HUDEP-2 (cell line): ENCODE measurements around the gene SRGAP2B.
"Not testable (repeated sequence)": the region's sequence is repeated elsewhere in the genome, so short reads cannot be mapped to it uniquely, and the experiment has no call there.

Experiments used
- DNase-seq, 76 experiments: peaks; one replicate each; lab custom pipeline; 2025; ENCODE audit not compliant: unreplicated experiment in 76 of 76; lab: John Stamatoyannopoulos, UW

Gene SRGAP2B

DNA sequence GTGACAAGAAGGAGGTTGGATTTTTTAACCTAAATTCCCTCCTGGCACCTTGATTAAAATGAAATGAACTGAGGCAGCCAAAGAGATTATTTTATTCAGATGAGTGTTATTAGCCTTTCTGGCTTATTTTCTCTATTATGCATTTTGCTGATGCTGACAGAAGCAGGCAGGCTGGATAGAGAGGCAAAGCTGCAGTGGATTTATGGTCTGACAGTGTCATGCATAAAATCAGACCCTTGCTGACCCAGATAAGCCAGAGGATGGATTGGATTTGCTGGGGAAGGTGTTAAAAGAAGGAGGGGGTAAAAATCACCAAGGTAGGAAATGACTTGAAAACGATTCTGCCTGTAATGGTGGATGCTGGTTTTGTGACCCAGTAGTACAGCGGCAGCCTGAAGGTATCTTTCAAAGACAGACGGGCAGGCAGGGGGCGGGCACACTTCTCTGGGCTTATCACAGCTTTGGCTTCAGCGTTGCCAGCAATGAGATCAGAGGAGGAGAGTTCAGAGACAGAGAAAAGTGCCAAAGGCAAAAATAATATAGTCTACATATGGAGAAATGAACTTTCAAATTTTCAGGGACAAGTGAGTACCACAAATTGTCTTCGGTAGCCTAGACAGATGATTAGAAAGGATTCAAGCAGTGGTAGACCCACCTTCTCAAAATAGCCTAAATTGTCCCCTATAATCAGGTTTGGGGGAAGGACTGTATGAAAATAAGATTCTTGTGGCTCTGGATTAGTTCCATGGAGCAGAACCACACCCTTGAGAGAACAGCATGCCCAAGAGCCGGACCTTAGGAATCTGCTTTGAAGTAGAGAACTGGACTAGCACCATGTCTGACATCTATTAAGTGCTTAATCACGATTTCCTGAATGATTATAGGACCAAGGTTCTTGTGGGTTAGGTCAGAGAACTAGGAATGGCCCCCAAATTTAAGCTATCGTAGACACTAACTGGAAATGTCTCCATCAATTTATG lies 133.2 kb downstream of the SRGAP2B start:
- DNase-seq = not testable (repeated sequence)

DNA sequence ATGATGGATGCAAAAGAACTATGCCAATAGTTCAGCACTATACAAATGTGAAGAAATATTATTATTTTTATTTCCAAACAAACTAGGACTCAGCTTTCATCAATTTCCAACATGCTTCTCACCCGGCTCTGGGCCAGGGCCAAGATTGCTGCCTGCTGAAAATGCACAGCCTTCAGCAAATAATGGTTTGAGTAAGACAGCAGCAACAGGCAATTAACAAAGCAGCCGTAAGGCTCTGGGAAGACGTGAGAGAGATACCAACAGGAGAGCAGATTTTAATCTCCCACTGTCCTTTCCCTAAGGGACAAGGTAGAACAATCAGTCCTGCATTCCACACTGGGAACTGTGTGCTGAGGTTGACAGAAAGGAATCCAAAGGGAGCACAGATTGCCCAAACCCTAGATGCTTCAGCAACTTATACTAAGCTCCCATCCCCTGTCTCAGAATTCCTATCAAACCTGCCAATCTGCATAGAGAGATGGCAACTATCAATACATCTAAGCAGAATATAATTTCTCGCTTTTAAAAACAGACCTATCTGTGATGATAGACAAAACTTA lies 134.1 kb downstream of the SRGAP2B start:
- DNase-seq = not testable (repeated sequence)

DNA sequence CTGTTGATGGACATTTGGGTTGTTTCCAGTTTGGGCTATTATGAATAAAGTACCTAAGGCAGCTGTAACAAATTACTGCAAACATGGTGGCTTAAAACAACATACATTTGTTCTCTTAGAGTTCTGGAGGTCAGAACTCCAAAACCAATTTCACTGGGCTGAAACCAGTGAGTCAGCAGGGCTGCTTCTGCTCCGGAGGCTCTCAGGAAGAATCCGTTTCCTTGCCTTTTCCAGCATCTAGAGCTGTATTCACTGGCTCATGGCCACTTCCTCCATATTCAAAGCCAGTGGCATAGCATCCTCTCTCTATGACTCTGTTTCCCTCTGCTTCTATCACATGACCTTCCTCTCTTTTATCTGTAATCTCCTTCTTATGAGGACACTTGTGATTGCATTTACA lies 146.7 kb downstream of the SRGAP2B start:
- not testable (repeated sequence) for DNase-seq

DNA sequence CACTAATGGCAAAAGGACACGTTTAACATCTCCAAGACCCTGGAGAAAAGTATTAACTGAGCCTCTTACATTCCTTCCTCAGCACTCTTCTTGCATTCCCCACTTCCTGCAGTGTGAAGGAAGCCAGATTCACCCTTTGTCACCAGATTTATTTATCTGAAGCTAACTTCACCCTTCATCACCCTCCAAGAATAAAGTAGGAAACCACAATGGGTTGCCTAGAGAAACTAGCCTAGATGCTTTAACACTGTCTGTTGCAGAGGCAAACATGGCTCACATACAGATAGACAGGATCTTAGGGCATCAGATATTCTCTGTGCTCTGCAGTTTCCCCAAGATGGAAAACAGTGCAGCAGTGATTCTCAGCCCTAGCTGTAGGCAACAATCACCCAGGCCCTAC lies 147.6 kb downstream of the SRGAP2B start:
- DNase-seq = not testable (repeated sequence)

DNA sequence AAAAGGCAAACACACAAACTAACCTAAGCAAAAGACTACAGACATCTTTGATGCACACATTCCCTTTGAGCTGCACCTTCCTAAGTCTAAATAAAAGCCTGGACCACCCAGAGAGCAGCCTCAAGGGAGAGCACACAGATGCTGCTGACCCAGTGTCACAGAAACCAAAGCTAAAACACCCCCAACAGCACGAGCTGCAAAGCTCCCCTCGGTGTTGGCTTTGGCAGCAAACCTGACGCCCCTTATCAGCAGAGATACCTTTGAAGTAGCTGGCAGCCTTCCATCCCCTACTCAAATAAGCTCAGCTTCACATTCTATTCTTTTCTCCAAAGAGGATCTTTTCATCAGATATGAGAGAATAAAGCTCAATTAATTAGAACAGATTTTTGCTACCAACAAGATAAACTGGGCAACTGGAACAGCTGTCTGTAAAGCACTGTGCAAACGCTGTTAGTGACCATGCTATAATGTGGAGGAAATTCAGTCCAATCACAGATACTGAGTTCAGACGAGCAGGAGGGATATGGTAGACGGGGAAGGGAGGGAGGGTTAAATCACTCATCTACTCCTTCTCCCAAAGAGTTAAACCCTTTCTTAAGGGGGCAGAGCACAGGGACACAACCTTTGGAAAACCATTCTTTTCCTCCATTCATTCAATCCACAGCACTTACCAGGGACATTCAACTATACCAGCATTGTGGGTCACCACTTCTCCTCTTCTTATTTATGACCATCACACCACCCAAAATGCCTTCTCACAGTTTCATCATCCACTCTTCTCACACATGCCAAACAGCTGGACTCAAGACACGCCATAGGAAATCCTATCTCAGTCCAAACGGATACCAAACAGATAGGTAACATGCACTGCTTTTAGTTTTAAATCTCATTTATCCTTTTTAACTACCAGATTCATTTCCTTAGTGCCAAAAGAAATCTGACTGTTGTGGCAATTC lies 148.3 kb downstream of the SRGAP2B start:
- DNase-seq = not testable (repeated sequence)

DNA sequence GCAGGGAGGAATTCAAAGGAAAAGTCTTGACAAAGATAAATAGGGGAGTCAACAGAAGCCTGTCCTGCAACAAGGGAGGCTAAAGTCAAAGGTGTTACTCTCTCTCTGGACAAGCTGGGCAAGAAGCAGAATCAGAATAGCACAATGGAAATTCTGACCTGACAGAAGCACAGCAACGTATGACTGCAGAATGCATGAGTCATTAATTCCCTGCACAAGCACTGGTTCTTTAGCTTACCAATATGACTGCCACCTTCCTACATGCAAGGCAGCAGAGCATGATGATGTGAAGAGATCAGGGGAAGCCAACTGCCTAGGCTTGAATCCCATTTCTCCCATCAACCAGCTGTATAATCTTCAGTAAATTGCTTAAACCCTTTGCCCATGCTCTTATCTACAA lies 153.4 kb downstream of the SRGAP2B start:
- DNase-seq = not testable (repeated sequence)

DNA sequence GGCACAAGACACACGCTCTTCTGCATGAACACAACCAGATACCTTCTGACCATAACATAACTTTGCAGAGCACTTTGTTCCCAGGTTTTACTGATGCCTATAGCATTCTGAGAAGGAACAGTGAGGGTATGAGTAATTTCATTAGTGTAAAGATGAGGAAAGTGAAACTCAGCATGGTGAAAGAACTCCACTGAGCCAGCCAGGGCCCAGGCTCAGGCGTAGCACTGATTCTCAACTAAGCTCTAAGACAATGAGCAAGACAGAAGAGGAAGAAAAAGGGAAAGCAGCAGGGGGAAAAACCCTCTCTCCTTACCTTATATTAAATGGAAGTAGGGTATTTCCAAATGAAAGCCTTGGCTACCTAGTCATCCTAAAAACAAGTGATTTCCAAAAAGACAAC lies 155.1 kb downstream of the SRGAP2B start:
- DNase-seq = not testable (repeated sequence)

DNA sequence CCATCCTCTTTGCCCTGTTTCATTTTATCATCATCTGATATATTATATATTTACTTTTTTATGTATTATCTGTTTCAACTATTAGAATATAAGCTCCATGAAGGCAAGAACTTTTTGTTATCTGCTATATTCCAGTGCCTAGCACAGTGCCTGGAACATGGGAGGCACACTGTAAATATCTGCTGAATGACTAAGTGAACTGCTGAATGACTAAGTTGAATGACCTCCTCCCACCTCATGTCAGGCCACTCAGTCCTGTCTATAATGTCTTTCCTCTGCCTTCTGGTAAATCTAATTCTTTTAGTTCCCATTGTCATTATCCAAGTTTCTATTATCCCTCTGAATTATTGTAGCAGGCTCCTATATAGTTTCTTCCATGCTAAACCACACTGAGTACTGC lies 156.5 kb downstream of the SRGAP2B start:
- not testable (repeated sequence) for DNase-seq

DNA sequence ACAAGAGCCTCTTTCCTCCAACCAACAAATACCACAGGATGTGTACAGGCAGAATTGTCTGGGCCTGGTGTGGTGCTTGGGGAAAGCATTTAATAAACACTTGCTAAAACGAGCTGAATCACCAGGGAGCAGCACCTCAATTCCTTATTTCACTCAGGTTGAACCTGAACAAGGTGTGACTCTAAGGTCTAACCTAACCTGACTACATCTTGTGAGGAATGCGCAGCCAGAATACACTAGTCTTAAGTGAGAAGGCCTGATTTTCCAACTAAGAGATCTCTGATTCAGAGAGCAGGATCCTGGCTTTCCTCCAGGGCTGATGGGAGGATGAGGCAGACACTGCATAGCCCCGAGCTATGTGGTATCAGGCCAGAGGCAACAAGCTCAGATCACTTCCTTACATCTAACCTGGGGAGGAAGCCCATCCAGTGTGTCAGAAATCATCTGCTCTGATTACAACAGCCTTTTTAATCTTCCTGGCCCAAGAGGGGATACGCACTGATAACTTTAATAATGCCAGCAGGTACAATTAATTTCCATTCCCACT lies 158.9 kb downstream of the SRGAP2B start:
- DNase-seq = not testable (repeated sequence)

DNA sequence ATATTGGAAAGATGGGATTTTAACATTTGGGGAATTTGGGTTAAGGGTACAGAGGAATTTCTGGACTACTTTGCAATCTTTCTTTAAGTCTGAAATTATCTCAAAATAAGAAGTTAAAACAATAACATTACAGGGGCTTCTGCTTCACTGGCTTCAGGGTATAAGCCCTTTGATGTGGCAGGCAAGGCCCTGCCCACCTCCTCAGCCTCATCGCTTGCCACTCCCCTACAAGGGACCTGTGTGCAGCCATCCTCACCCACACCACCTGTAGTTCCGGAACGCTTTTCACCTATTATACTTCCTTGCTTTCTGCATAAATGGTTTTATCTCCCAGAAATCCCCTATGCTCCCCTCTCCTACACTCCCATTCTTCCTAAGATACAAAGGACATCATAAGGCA lies 159.8 kb downstream of the SRGAP2B start:
- DNase-seq = not testable (repeated sequence)

DNA sequence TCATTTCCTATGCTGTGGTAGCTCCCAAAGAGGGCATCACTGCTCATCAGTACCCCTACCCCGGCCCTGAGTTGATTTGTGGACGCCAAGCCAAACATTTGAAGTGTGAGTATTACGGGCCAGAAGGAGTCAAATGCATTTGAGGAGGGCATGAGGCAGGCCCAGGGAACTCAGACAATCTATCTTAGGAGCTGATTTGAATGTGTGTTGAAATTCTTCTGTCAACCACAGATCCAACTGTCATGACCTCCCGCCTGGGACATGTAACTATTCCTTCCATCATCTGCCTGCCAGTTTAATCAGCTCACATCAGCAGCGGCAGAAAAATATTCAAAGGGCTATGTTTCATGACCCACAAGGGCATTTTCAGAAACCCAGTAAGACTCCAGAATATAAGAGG lies 162.1 kb downstream of the SRGAP2B start:
- not testable (repeated sequence) for DNase-seq

DNA sequence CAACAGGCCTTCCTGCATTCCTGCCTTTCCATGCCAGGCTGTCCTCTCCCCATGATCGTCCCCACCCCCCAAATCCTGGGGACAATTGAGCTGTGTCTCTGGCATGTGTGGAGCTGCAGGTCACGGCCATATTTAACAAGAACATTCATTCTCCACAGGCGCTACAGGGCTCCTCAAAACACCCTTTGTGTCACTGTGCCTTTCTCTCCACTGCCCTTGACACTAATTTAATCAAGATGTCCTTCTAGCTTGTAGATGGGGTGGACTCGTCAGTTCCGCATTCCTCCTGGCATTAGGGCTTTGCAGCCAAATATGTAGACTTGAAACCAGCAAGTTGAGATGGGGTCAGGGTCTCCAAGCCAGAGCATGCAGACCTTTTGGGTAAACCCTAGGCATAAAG lies 163.0 kb downstream of the SRGAP2B start:
- DNase-seq = not testable (repeated sequence)

DNA sequence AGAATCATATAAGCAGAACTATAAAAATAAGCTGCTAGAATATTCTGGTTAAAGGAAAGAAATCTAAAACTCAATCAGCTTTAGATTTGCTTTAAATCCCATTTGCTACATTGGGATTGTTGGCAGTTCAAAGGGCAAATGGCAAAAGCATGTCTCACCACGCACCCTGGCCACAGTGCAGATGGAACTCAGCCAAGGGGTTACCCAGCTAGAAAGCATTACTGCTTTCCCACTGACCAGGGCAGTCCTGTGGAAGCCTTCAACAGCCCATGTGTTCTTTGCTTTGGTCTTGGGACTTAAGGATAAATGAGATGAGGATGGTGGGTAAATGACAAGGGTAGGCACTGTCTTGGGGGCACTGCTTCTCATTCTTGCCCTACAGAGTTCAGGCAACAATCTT lies 163.6 kb downstream of the SRGAP2B start:
- DNase-seq = not testable (repeated sequence)

DNA sequence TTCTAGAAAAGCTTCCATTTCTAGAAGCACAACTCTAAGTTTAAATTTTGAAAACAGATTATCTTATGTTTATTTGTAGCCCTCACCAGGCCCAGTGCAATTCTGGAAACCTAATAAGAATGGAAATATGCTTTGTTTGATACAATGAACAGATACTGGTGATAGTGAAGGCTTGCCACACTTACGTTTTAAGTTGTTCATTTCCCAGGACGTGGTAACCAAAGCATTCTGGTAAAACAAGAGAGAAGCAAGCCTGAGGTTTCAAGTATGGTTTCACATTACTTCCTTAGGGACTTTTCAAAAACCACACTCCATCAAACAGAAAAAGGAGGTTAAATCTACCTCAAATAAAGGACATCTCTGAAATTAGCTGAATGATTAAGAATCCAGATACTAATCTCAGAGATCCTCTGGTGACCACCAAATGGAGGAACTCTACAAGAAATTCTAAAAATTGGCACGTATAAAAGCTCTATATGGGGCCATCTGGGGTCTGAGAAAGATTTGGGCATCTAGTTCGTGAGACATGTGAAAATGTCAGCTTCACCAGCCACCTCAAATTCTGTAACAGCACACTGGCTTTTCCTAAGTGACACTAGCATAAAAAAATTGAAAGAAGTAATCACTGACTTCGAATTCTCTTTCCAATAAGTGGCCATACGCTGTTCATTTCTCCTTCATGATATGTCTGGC lies 164.9 kb downstream of the SRGAP2B start:
- not testable (repeated sequence) for DNase-seq

DNA sequence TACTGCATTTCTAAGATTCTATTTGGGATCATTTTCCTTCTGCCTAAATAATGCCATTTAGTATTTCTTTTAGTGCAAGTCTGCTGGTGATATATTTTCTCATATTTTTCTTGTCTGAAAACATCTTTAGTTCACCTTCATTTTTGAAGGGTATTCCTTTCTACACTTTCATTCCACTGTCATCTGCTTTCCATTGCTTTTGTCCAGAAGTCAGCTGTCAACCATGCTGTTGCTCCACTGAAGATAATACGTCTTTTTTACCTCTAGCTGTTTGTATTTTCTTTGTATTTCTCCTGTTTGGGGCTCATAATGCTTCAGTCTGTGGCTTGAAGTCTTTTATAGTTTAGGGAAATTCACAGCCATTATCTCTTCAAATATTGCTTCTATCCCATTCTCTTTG lies 167.8 kb downstream of the SRGAP2B start:
- not testable (repeated sequence) for DNase-seq

DNA sequence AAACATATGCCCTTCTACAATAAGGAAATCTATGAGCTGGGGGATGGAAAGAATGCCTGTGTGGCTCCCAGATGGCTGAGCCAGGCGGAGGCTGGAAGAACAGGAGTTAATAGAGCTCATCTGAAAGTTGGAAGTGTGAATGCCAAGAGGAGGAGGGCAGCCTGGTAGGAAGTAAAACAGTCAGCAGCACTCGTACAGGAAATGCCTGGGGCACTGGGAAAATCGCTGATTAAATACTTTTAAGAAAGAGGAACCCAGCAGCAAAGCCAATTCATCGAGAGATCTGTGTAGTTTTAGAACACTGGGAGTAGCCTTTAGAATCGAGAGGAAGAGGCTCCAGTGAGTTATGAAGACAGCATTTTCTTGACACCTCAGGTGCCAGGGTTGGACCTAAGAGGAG lies 171.5 kb downstream of the SRGAP2B start:
- not testable (repeated sequence) for DNase-seq

DNA sequence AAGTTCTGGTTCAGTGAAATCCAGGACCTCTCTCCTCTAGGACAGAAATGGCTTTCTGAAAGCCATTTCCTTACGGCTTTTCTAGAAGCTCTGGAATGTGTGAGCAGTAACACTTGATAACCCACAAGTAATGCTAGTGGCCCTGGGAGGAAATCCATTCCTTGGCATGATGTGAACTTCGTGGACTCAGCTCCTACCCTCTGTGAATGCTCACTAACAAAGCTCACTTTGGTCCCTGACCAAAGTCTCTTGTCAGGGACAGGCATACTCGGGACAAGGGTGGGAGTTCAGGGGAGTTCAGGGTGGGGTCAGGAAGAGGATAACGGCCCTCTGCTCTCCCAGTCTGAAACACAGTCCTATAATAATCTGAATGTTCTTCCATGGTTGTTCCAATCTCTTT lies 172.3 kb downstream of the SRGAP2B start:
- DNase-seq = not testable (repeated sequence)

DNA sequence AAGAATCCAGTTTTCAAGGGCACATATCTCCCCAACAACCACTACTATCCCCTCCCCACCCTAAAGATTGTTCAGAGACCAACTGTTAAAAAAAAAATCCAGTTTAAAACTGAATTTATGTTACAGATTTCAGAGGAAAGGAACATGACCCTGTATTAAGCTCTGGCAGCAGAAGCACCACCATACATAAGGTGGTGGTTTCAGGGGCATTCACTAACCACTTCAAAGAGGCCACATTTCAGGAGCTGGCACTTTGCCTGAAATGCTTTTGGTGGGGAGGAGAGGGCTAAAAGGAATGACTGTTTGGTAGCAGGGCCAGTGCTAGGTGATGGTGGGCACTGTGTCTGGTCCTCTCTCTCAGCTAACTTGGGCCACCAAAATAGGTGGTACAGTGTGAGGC lies 176.0 kb downstream of the SRGAP2B start:
- DNase-seq = not testable (repeated sequence)

DNA sequence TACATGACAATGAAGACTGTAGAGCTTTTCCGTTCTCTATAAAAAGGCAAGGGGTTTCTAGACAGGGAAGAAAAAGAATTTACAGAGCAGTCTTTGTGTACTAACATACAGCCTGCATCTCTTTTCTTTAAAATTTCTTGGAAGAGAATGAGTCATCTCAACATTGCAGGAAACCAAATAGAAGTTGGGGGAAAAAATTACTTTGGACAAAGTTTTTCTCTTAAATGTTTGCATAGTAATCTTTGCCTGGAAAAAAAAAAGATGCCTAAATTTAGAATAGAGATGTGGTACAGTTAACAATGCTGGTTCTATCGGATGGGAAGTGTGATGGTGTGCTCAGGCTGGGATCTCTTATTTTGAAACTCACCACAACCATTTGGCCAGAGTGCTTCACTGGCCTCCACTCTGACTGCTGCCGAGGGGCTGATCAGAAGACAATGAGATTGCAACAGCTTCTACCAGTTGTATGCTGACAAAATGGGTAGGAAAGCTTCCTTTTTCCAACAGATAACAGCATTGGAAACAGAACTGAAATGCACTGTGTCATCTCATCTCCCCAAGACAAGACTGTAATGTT lies 177.0 kb downstream of the SRGAP2B start:
- DNase-seq = not testable (repeated sequence)
